GM10266 (cell line): Measurements from ENCODE around the gene AKNAD1.
"Not testable (repeated sequence)": the region's sequence is repeated elsewhere in the genome, so short reads cannot be mapped to it uniquely, and the experiment has no call there.

Experiments used
- DNase-seq: peaks from one replicate; pipeline ENCODE4 v3.0.0; 2012; ENCODE audit errors: extremely low spot score
- TF ChIP-seq, protein P1 (sequence below): IDR thresholded peaks from 2 replicates; pipeline ENCODE4 v1.5.1; 2012; ENCODE audit warnings: mild to moderate bottlenecking, low read depth; ENCODE audit not compliant: control insufficient read depth, insufficient read depth; ENCODE audit errors: missing control alignments

Gene AKNAD1

GRCh38 chr1:108889706-108890384 lies 33.0 kb upstream of the AKNAD1 start:
- DNase-seq, result no peak
- TF ChIP-seq, protein P1, sequence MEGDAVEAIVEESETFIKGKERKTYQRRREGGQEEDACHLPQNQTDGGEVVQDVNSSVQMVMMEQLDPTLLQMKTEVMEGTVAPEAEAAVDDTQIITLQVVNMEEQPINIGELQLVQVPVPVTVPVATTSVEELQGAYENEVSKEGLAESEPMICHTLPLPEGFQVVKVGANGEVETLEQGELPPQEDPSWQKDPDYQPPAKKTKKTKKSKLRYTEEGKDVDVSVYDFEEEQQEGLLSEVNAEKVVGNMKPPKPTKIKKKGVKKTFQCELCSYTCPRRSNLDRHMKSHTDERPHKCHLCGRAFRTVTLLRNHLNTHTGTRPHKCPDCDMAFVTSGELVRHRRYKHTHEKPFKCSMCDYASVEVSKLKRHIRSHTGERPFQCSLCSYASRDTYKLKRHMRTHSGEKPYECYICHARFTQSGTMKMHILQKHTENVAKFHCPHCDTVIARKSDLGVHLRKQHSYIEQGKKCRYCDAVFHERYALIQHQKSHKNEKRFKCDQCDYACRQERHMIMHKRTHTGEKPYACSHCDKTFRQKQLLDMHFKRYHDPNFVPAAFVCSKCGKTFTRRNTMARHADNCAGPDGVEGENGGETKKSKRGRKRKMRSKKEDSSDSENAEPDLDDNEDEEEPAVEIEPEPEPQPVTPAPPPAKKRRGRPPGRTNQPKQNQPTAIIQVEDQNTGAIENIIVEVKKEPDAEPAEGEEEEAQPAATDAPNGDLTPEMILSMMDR, result no peak

- DNase-seq, result not testable (repeated sequence)
Measured at GRCh38 chr1:108889006-108889645, 32.2 kb upstream of the AKNAD1 start.

GRCh38 chr1:108886292-108886691 lies 29.4 kb upstream of the AKNAD1 start:
- DNase-seq, result no peak
- TF ChIP-seq, protein P1, result no peak

- DNase-seq, result no peak
- TF ChIP-seq, protein P1, result no peak
Measured at GRCh38 chr1:108884968-108885367, 28.1 kb upstream of the AKNAD1 start.

DNA sequence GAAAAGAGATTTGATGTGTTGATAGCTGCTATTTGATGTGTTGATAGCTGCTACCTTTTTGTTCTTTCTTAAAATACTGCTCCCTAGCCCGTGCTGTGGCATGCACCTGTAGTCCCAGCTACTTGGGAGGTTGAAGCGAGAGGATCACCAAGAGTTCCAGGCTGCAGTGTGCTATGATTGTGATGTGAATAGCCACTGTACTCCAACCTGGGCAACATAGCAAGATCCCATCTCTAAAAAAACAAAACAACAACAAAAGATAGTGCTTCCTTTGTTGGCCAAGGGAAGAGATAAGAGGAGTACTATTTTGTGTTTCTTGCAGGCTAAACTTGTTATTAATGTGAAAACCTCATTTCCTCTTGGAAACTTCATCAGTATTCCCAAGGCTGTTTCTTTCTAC lies 25.9 kb upstream of the AKNAD1 start:
- TF ChIP-seq, protein P1, result no peak
- no peak for DNase-seq

GRCh38 chr1:108881369-108881768 lies 24.5 kb upstream of the AKNAD1 start:
- no peak for DNase-seq
- TF ChIP-seq, protein P1, result no peak

DNA sequence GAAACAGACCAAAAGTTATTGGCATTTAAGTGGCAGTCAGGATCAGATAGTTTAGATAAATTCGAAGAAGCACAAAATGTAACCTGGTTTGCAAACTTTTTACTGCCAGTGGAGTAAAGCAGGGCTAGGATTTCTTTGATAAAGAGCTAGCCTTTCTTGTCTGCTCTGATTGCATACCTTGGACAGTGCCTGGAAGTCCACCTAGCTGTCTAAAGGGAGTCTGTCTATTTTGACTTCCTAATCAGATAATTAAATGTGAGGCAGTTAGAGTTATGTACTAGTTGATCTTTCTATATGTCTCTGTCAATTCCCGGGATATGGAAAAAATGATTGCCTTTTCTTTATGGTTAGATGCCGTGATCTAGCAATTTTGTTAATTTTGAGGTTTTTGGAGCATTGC lies 24.0 kb upstream of the AKNAD1 start:
- TF ChIP-seq, protein P1, result no peak
- no peak for DNase-seq
